GM23338 (cell line): Measurements from ENCODE around the gene FAM47E. TPM values are rescaled to one million over a fixed set of nuclear protein-coding genes. Genes with fewer than 3 reads are reported as not detected.

Source experiments
- ATAC-seq: fragments of 200-7000 bp; cut with Tn5 transposase; 3 replicates; pipeline ENCODE4 v1.9.1; 2020
- DNase-seq: peaks from one replicate; pipeline ENCODE4 v3.0.0-alpha.2; 2015; ENCODE audit warnings: low spot score
- H2AFZ ChIP-seq: fragments of 200-600 bp; sonication (generic); 2 replicates; pipeline ENCODE4 v1.8.0; 2016; ENCODE audit warnings: antibody characterized with exemption, mild to moderate bottlenecking, moderate library complexity
- H3F3A ChIP-seq: fragments of 200-600 bp; sonication (generic); replicated peaks from 2 replicates; pipeline ENCODE4 v1.8.0; 2017; ENCODE audit warnings: antibody characterized with exemption, mixed run types, low read depth
- H3K27ac ChIP-seq: fragments of 200-600 bp; sonication (generic); 2 replicates; pipeline ENCODE4 v1.6.1; 2016; ENCODE audit warnings: low read depth
- H3K27me3 ChIP-seq: fragments of 200-600 bp; sonication (generic); 2 replicates; pipeline ENCODE4 v1.8.0; 2016; ENCODE audit warnings: mild to moderate bottlenecking, mixed run types, moderate library complexity; ENCODE audit not compliant: insufficient read depth
- H3K36me3 ChIP-seq: fragments of 200-600 bp; sonication (generic); 2 replicates; pipeline ENCODE4 v1.8.0; 2016; ENCODE audit warnings: mild to moderate bottlenecking; ENCODE audit not compliant: insufficient read depth
- H3K4me1 ChIP-seq: fragments of 200-600 bp; sonication (generic); 2 replicates; pipeline ENCODE4 v1.8.0; 2016; ENCODE audit warnings: mild to moderate bottlenecking, moderate library complexity; ENCODE audit not compliant: insufficient read depth
- H3K4me2 ChIP-seq: fragments of 200-600 bp; sonication (generic); 2 replicates; pipeline ENCODE4 v1.7.1; 2017; ENCODE audit warnings: mixed run types
- H3K4me3 ChIP-seq: fragments of 200-600 bp; sonication (generic); 2 replicates; pipeline ENCODE4 v1.6.1; 2016; ENCODE audit warnings: mixed run types
- H3K79me2 ChIP-seq: fragments of 200-600 bp; sonication (generic); replicated peaks from 2 replicates; pipeline ENCODE4 v1.8.0; 2017; ENCODE audit warnings: mild to moderate bottlenecking; ENCODE audit not compliant: insufficient read depth
- H3K9me2 ChIP-seq: fragments of 200-600 bp; sonication (generic); 2 replicates; pipeline ENCODE4 v1.8.0; 2017; ENCODE audit not compliant: insufficient read depth
- H4K20me1 ChIP-seq: fragments of 200-600 bp; sonication (generic); replicated peaks from 2 replicates; pipeline ENCODE4 v1.8.0; 2017; ENCODE audit warnings: mild to moderate bottlenecking; ENCODE audit not compliant: insufficient read depth
- H3K27ac Mint-ChIP-seq: 2 replicates; pipeline ENCODE4 v1.8.0; 2020; ENCODE audit warnings: inconsistent platforms, mild to moderate bottlenecking, moderate library complexity, mixed read lengths
- H3K27me3 Mint-ChIP-seq: 3 replicates; pipeline ENCODE4 v1.8.0; 2022; ENCODE audit warnings: low read depth, mild to moderate bottlenecking, moderate library complexity, mixed read lengths, inconsistent platforms; ENCODE audit not compliant: insufficient read depth, poor library complexity
- H3K36me3 Mint-ChIP-seq: 3 replicates; pipeline ENCODE4 v1.8.0; 2021; ENCODE audit warnings: low read depth, mild to moderate bottlenecking, inconsistent platforms, moderate library complexity, mixed read lengths
- H3K4me1 Mint-ChIP-seq: 3 replicates; pipeline ENCODE4 v1.8.0; 2020; ENCODE audit warnings: mild to moderate bottlenecking, inconsistent platforms, mixed read lengths
- H3K4me3 Mint-ChIP-seq: 3 replicates; pipeline ENCODE4 v1.8.0; 2021; ENCODE audit warnings: moderate library complexity, mild to moderate bottlenecking, inconsistent platforms, mixed read lengths
- H3K9me3 Mint-ChIP-seq: 3 replicates; pipeline ENCODE4 v1.8.0; 2020; ENCODE audit warnings: moderate library complexity, mild to moderate bottlenecking, inconsistent platforms, mixed read lengths
- CREB1 ChIP-seq: fragments of 250-450 bp; sonication (Bioruptor Pico); IDR thresholded peaks from 2 replicates; pipeline ENCODE4 v1.5.0; 2020; ENCODE audit warnings: low read depth, mild to moderate bottlenecking, moderate library complexity
- EZH2 ChIP-seq: fragments of 200-600 bp; sonication (generic); IDR thresholded peaks from one replicate; pipeline ENCODE4 v1.8.0; 2017; ENCODE audit warnings: antibody characterized with exemption, mild to moderate bottlenecking, low read depth; ENCODE audit not compliant: unreplicated experiment
- EZH2phosphoT487 ChIP-seq: fragments of 200-600 bp; sonication (generic); IDR thresholded peaks from one replicate; pipeline ENCODE4 v1.8.1; 2018; ENCODE audit warnings: antibody characterized with exemption; ENCODE audit not compliant: unreplicated experiment
- JUNB ChIP-seq: IDR thresholded peaks from one replicate; pipeline ENCODE4 v1.6.1; 2016; ENCODE audit warnings: antibody characterized with exemption; ENCODE audit not compliant: unreplicated experiment
- NANOG ChIP-seq: IDR thresholded peaks from 2 replicates; pipeline ENCODE4 v1.6.1; 2016; ENCODE audit warnings: antibody characterized with exemption, borderline replicate concordance
- POLR2AphosphoS5 ChIP-seq: IDR thresholded peaks from 2 replicates; pipeline ENCODE4 v1.6.1; 2016; ENCODE audit warnings: antibody characterized with exemption, low read depth
- STAT1 ChIP-seq: IDR thresholded peaks from one replicate; pipeline ENCODE4 v1.6.1; 2016; ENCODE audit warnings: antibody characterized with exemption; ENCODE audit not compliant: unreplicated experiment
- ZNF114 ChIP-seq: fragments of 250-450 bp; sonication (Bioruptor Pico); IDR thresholded peaks from 2 replicates; pipeline ENCODE4 v1.5.0; 2020; ENCODE audit warnings: mild to moderate bottlenecking, moderate library complexity
- ZNF331 ChIP-seq: fragments of 250-450 bp; sonication (Bioruptor Pico); IDR thresholded peaks from 2 replicates; pipeline ENCODE4 v1.5.0; 2020; ENCODE audit warnings: low read depth, mild to moderate bottlenecking, moderate library complexity
- polyA plus RNA-seq: library from polyadenylated mRNA; unstranded; fragments of >200 nt; fragmentation: Nextera tagmentation; extraction: Ambion mirVana; gene quantifications from 2 replicates; pipeline ENCODE4 v1.2.1, GENCODE V29; 2016
- total RNA-seq: library from RNA; depleted of rRNA; stranded (reverse); fragments of >200 nt; shearing (Covaris generic); gene quantifications from 2 replicates; pipeline ENCODE4 v1.2.3, GENCODE V29; 2014
- TF ChIP-seq, protein P1 (sequence below): IDR thresholded peaks from 2 replicates; pipeline ENCODE4 v1.6.1; 2016; ENCODE audit warnings: antibody characterized with exemption
- TF ChIP-seq, protein P2 (sequence below): fragments of 250-450 bp; sonication (Bioruptor Pico); IDR thresholded peaks from 2 replicates; pipeline ENCODE4 v1.5.0; 2020; ENCODE audit warnings: mild to moderate bottlenecking, moderate library complexity
- TF ChIP-seq, protein P3 (sequence below), 2 experiments: fragments of 200-600 bp in 1 of 2; sonication (generic) in 1 of 2; conservative IDR thresholded peaks; 2 replicates each; pipeline versions ENCODE4 v1.5.1 to v1.6.1; 2016 to 2017; ENCODE audit warnings: antibody characterized with exemption in 2 of 2, low read depth in 2 of 2, mild to moderate bottlenecking in 2 of 2, moderate library complexity in 1 of 2
- TF ChIP-seq, protein P4 (sequence below): IDR thresholded peaks from one replicate; pipeline ENCODE4 v1.6.1; 2018; ENCODE audit warnings: antibody characterized with exemption; ENCODE audit not compliant: unreplicated experiment

The FAM47E gene
- total and polyA plus RNA-seq, 2 experiments from 2014 or later, result 0.66 to 2.3 TPM

- no peaks in the 10 kb centered on the region for H3K4me1 Mint-ChIP-seq
- H2AFZ ChIP-seq, result no peak overlapping the region
- TF ChIP-seq JUNB, result no peak
- TF ChIP-seq ZNF114 (CRISPR knock-in tag), result no peak
- TF ChIP-seq NANOG, result no peak
- TF ChIP-seq, protein P1, sequence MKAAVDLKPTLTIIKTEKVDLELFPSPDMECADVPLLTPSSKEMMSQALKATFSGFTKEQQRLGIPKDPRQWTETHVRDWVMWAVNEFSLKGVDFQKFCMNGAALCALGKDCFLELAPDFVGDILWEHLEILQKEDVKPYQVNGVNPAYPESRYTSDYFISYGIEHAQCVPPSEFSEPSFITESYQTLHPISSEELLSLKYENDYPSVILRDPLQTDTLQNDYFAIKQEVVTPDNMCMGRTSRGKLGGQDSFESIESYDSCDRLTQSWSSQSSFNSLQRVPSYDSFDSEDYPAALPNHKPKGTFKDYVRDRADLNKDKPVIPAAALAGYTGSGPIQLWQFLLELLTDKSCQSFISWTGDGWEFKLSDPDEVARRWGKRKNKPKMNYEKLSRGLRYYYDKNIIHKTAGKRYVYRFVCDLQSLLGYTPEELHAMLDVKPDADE, result no peak
- no peak for TF ChIP-seq POLR2AphosphoS5
- TF ChIP-seq, protein P2, sequence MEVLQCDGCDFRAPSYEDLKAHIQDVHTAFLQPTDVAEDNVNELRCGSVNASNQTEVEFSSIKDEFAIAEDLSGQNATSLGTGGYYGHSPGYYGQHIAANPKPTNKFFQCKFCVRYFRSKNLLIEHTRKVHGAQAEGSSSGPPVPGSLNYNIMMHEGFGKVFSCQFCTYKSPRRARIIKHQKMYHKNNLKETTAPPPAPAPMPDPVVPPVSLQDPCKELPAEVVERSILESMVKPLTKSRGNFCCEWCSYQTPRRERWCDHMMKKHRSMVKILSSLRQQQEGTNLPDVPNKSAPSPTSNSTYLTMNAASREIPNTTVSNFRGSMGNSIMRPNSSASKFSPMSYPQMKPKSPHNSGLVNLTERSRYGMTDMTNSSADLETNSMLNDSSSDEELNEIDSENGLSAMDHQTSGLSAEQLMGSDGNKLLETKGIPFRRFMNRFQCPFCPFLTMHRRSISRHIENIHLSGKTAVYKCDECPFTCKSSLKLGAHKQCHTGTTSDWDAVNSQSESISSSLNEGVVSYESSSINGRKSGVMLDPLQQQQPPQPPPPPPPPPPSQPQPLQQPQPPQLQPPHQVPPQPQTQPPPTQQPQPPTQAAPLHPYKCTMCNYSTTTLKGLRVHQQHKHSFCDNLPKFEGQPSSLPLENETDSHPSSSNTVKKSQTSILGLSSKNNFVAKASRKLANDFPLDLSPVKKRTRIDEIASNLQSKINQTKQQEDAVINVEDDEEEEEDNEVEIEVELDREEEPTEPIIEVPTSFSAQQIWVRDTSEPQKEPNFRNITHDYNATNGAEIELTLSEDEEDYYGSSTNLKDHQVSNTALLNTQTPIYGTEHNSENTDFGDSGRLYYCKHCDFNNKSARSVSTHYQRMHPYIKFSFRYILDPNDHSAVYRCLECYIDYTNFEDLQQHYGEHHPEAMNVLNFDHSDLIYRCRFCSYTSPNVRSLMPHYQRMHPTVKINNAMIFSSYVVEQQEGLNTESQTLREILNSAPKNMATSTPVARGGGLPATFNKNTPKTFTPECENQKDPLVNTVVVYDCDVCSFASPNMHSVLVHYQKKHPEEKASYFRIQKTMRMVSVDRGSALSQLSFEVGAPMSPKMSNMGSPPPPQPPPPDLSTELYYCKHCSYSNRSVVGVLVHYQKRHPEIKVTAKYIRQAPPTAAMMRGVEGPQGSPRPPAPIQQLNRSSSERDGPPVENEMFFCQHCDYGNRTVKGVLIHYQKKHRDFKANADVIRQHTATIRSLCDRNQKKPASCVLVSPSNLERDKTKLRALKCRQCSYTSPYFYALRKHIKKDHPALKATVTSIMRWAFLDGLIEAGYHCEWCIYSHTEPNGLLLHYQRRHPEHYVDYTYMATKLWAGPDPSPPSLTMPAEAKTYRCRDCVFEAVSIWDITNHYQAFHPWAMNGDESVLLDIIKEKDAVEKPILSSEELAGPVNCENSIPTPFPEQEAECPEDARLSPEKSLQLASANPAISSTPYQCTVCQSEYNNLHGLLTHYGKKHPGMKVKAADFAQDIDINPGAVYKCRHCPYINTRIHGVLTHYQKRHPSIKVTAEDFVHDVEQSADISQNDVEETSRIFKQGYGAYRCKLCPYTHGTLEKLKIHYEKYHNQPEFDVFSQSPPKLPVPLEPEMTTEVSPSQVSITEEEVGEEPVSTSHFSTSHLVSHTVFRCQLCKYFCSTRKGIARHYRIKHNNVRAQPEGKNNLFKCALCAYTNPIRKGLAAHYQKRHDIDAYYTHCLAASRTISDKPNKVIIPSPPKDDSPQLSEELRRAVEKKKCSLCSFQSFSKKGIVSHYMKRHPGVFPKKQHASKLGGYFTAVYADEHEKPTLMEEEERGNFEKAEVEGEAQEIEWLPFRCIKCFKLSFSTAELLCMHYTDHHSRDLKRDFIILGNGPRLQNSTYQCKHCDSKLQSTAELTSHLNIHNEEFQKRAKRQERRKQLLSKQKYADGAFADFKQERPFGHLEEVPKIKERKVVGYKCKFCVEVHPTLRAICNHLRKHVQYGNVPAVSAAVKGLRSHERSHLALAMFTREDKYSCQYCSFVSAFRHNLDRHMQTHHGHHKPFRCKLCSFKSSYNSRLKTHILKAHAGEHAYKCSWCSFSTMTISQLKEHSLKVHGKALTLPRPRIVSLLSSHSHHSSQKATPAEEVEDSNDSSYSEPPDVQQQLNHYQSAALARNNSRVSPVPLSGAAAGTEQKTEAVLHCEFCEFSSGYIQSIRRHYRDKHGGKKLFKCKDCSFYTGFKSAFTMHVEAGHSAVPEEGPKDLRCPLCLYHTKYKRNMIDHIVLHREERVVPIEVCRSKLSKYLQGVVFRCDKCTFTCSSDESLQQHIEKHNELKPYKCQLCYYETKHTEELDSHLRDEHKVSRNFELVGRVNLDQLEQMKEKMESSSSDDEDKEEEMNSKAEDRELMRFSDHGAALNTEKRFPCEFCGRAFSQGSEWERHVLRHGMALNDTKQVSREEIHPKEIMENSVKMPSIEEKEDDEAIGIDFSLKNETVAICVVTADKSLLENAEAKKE (CRISPR knock-in tag), result no peak
- TF ChIP-seq, protein P3, sequence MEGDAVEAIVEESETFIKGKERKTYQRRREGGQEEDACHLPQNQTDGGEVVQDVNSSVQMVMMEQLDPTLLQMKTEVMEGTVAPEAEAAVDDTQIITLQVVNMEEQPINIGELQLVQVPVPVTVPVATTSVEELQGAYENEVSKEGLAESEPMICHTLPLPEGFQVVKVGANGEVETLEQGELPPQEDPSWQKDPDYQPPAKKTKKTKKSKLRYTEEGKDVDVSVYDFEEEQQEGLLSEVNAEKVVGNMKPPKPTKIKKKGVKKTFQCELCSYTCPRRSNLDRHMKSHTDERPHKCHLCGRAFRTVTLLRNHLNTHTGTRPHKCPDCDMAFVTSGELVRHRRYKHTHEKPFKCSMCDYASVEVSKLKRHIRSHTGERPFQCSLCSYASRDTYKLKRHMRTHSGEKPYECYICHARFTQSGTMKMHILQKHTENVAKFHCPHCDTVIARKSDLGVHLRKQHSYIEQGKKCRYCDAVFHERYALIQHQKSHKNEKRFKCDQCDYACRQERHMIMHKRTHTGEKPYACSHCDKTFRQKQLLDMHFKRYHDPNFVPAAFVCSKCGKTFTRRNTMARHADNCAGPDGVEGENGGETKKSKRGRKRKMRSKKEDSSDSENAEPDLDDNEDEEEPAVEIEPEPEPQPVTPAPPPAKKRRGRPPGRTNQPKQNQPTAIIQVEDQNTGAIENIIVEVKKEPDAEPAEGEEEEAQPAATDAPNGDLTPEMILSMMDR (conservative IDR thresholded peaks at IDR 0.05; ENCODE audit: low read depth in 2 of 2), result no peak
- TF ChIP-seq STAT1, result no peak
- TF ChIP-seq CREB1 (CRISPR knock-in tag), result no peak
- TF ChIP-seq EZH2, result no peak
- TF ChIP-seq ZNF331, result no peak
- no peak for TF ChIP-seq EZH2phosphoT487
- TF ChIP-seq, protein P4, sequence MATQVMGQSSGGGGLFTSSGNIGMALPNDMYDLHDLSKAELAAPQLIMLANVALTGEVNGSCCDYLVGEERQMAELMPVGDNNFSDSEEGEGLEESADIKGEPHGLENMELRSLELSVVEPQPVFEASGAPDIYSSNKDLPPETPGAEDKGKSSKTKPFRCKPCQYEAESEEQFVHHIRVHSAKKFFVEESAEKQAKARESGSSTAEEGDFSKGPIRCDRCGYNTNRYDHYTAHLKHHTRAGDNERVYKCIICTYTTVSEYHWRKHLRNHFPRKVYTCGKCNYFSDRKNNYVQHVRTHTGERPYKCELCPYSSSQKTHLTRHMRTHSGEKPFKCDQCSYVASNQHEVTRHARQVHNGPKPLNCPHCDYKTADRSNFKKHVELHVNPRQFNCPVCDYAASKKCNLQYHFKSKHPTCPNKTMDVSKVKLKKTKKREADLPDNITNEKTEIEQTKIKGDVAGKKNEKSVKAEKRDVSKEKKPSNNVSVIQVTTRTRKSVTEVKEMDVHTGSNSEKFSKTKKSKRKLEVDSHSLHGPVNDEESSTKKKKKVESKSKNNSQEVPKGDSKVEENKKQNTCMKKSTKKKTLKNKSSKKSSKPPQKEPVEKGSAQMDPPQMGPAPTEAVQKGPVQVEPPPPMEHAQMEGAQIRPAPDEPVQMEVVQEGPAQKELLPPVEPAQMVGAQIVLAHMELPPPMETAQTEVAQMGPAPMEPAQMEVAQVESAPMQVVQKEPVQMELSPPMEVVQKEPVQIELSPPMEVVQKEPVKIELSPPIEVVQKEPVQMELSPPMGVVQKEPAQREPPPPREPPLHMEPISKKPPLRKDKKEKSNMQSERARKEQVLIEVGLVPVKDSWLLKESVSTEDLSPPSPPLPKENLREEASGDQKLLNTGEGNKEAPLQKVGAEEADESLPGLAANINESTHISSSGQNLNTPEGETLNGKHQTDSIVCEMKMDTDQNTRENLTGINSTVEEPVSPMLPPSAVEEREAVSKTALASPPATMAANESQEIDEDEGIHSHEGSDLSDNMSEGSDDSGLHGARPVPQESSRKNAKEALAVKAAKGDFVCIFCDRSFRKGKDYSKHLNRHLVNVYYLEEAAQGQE, result no peak
- no peaks in the 10 kb centered on the region for H3K27me3 ChIP-seq
- DNase-seq, result no peak
- H3K4me3 Mint-ChIP-seq, result no peak overlapping the region
- H3K27me3 Mint-ChIP-seq, result no peaks in the 10 kb centered on the region
- H3K36me3 ChIP-seq, result 0 out of 2 replicates have a peak, but pooled peaks cover 4% of the 10 kb centered on the region
- peaks cover 9% of the 10 kb centered on the region; the same call in 2 of the 3 replicates for H3K36me3 Mint-ChIP-seq
- no peaks in the 10 kb centered on the region for H3K4me1 ChIP-seq
- H3K9me2 ChIP-seq, result peaks cover 7% of the 10 kb centered on the region; the same call in 1 of the 2 replicates
- H3K4me3 ChIP-seq, result no peak overlapping the region
- no peak for ATAC-seq
- H3K79me2 ChIP-seq, result no peaks in the 10 kb centered on the region
- no peak overlapping the region for H3K27ac Mint-ChIP-seq
- H3K9me3 Mint-ChIP-seq, result peaks cover 20% of the 10 kb centered on the region
- no peaks in the 10 kb centered on the region for H4K20me1 ChIP-seq
- H3F3A ChIP-seq, result no peaks in the 10 kb centered on the region
- no peak overlapping the region for H3K4me2 ChIP-seq
- H3K27ac ChIP-seq, result no peak overlapping the region
Observed at GRCh38 chr4:76322236-76322635, 70.7 kb downstream of the FAM47E start.
